GM12875 (cell line): Measurements from ENCODE around the gene CDH4.

Experiments used
- H3K4me3 ChIP-seq: one replicate; pipeline ENCODE4 v1.5.1; 2011; ENCODE audit warnings: low read depth, low read length, control low read depth
- TF ChIP-seq, protein P1 (sequence below): IDR thresholded peaks from 2 replicates; pipeline ENCODE4 v1.5.1; 2011; ENCODE audit warnings: low read depth, mild to moderate bottlenecking, control low read depth, inconsistent platforms, low read length, moderate library complexity, borderline replicate concordance; ENCODE audit not compliant: insufficient read depth

The CDH4 gene

GRCh38 chr20:61490721-61491120 is 238.7 kb downstream of the CDH4 start:
- no peak overlapping the region for H3K4me3 ChIP-seq
- TF ChIP-seq, protein P1, sequence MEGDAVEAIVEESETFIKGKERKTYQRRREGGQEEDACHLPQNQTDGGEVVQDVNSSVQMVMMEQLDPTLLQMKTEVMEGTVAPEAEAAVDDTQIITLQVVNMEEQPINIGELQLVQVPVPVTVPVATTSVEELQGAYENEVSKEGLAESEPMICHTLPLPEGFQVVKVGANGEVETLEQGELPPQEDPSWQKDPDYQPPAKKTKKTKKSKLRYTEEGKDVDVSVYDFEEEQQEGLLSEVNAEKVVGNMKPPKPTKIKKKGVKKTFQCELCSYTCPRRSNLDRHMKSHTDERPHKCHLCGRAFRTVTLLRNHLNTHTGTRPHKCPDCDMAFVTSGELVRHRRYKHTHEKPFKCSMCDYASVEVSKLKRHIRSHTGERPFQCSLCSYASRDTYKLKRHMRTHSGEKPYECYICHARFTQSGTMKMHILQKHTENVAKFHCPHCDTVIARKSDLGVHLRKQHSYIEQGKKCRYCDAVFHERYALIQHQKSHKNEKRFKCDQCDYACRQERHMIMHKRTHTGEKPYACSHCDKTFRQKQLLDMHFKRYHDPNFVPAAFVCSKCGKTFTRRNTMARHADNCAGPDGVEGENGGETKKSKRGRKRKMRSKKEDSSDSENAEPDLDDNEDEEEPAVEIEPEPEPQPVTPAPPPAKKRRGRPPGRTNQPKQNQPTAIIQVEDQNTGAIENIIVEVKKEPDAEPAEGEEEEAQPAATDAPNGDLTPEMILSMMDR, result no peak

DNA sequence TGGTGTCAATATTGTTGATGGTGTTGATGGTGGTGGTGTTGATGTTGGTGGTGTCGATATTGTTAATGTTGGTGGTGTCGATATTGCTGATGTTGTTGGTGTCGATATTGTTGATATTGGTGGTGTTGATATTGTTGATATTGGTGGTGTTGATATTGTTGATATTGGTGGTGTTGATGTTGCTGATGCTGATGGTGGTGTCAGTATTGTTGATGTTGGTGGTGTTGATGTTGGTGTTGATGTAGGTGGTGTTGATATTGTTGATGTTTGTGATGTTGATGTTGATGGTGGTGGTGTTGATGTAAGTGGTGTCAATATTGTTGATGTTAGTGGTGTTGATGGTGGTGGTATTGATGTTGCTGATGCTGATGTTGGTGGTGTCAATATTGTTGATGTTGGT is 240.0 kb downstream of the CDH4 start:
- TF ChIP-seq, protein P1, result no peak
- no peak overlapping the region for H3K4me3 ChIP-seq

GRCh38 chr20:61493798-61494305 is 241.8 kb downstream of the CDH4 start:
- TF ChIP-seq, protein P1, result no peak
- H3K4me3 ChIP-seq, result no peak overlapping the region

GRCh38 chr20:61494763-61495575 is 242.9 kb downstream of the CDH4 start:
- TF ChIP-seq, protein P1, result no peak
- H3K4me3 ChIP-seq, result no peak overlapping the region

DNA sequence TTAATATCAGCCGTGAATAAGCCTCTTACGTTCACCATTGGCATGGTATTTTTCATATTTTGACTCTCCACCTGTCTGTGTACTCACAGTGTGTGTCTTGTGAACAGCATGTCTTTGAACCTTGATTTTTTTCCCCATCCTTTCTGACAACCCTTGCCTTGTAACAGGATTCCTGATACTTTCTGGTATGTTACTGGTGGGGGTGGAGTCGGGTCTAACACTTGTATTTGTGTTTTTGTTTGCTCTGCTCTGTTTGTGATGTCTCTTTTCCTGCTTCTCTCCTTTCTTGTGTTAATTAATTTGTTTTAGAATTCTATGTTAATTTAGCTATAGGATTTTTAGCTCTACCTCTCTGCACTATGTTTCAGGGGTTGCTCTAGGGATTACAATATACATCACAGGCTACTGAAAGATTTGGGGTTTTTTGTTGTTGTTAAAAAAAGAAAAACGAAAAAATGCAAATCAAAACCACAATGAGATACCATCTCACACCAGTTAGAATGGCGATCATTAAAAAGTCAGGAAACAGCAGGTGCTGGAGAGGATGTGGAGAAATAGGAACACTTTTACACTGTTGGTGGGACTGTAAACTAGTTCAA is 245.1 kb downstream of the CDH4 start:
- H3K4me3 ChIP-seq, result no peak overlapping the region
- TF ChIP-seq, protein P1, result no peak

DNA sequence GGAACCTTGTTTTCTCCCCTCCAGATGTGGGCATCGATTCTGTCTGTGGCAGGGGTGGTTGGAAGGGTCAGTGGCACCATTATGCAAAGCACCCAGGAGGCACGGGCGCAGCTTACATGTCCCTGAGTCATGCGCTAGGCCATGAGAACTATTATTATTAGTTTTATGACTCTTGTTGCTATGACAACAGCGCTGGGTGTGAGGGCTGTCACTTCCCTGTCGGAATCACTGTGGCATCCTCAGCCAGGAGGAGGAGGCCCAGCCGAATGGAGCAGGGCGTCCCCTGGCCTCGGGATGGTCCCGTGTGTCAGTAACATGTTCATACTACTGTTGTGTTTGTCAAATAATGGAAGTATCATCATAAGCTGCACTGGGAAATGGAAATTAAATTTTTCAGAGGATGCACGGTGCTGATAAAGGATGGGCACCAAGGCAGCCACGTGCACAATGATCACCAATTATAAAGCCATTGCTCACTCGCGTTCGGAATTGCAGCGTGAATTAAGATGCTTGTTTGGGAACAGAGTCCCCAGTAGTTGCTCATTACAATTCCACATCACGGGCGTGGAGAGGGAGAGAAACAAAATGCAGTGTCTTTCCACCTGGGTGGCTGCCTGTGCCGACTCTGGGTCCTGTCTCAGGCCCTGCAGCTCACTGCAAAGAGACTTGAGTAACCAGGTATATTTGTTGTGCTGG is 247.9 kb downstream of the CDH4 start:
- TF ChIP-seq, protein P1, result no peak
- H3K4me3 ChIP-seq, result no peak overlapping the region
